Measurements from ENCODE around the gene LRBA. TPM values are rescaled to one million over a fixed set of nuclear protein-coding genes. Genes with fewer than 3 reads are reported as not detected.

Gene LRBA
- total RNA-seq, 4 donors from 2014 or later: 8.5 to 18.0 (median 11.9) TPM

- TF ChIP-seq, protein P1, sequence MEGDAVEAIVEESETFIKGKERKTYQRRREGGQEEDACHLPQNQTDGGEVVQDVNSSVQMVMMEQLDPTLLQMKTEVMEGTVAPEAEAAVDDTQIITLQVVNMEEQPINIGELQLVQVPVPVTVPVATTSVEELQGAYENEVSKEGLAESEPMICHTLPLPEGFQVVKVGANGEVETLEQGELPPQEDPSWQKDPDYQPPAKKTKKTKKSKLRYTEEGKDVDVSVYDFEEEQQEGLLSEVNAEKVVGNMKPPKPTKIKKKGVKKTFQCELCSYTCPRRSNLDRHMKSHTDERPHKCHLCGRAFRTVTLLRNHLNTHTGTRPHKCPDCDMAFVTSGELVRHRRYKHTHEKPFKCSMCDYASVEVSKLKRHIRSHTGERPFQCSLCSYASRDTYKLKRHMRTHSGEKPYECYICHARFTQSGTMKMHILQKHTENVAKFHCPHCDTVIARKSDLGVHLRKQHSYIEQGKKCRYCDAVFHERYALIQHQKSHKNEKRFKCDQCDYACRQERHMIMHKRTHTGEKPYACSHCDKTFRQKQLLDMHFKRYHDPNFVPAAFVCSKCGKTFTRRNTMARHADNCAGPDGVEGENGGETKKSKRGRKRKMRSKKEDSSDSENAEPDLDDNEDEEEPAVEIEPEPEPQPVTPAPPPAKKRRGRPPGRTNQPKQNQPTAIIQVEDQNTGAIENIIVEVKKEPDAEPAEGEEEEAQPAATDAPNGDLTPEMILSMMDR (IDR thresholded peaks at IDR 0.05 in 4 of 5, conservative IDR thresholded peaks at IDR 0.05 in 1 of 5): no peak
- TF ChIP-seq POLR2A (IDR thresholded peaks at IDR 0.05): no peak
- H3K4me1 ChIP-seq: no peaks in the 10 kb centered on the region
- no peak for ATAC-seq
- H3K4me3 ChIP-seq: no peak overlapping the region
- no peak overlapping the region for H3K27ac ChIP-seq
- intact Hi-C loops (cut with DNase I; ENCODE audit: low total_unique reads): no loop called here
- in situ Hi-C loops (cut with MboI; ENCODE audit: low sequenced_read_pairs in 4 of 4): no loop called here
- no peaks in the 10 kb centered on the region for H3K27me3 ChIP-seq
- no peaks in the 10 kb centered on the region for H3K9me3 ChIP-seq
- H3K36me3 ChIP-seq: no peaks in the 10 kb centered on the region
- DNase-seq: no peak
Measured at GRCh38 chr4:150817804-150818528, 197.1 kb downstream of the LRBA start.

- no peaks in the 10 kb centered on the region for H3K36me3 ChIP-seq
- no peaks in the 10 kb centered on the region for H3K4me1 ChIP-seq
- H3K27ac ChIP-seq: no peak overlapping the region
- H3K9me3 ChIP-seq: no peaks in the 10 kb centered on the region
- DNase-seq (no peak), ATAC-seq (no peak)
- in situ Hi-C loops (cut with MboI; ENCODE audit: low sequenced_read_pairs in 4 of 4): no loop called here
- intact Hi-C loops (cut with DNase I; ENCODE audit: low total_unique reads): no loop called here
- H3K27me3 ChIP-seq: no peaks in the 10 kb centered on the region
- H3K4me3 ChIP-seq: no peak overlapping the region
- TF ChIP-seq, protein P1 (IDR thresholded peaks at IDR 0.05 in 4 of 5, conservative IDR thresholded peaks at IDR 0.05 in 1 of 5): no peak
- no peak for TF ChIP-seq POLR2A (IDR thresholded peaks at IDR 0.05)
Measured at GRCh38 chr4:150817017-150817416, 198.1 kb downstream of the LRBA start.

GRCh38 chr4:150816491-150816890 is 198.6 kb downstream of the LRBA start:
- intact Hi-C loops (cut with DNase I; ENCODE audit: low total_unique reads) (no loop called here), in situ Hi-C loops (cut with MboI; ENCODE audit: low sequenced_read_pairs in 4 of 4) (no loop called here)

DNA sequence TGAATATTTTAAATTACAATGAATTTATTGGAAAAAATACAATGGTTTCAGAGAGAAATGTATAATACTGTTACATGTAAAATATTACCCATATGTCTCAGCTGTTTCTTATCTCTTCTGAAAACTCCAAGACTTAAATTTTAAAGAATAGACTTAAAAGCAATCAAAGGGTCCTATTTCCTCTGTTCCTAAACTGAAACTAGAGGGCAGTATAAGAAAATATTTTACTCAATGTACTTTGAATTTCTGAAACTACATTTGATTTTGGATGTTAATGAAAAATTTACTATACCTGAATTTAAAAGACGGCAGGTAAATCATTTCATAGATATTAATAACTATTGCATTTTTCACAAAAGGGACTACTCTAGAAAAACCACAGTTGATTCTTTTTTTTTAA is 200.2 kb downstream of the LRBA start:
- TF ChIP-seq, protein P1 (IDR thresholded peaks at IDR 0.05 in 4 of 5, conservative IDR thresholded peaks at IDR 0.05 in 1 of 5): no peak
- TF ChIP-seq POLR2A (IDR thresholded peaks at IDR 0.05): no peak
- H3K4me1 ChIP-seq: no peaks in the 10 kb centered on the region
- DNase-seq (no peak), ATAC-seq (no peak)
- intact Hi-C loops (cut with DNase I; ENCODE audit: low total_unique reads) (no loop called here), in situ Hi-C loops (cut with MboI; ENCODE audit: low sequenced_read_pairs in 4 of 4) (no loop called here)
- H3K9me3 ChIP-seq: no peaks in the 10 kb centered on the region
- no peak overlapping the region for H3K4me3 ChIP-seq
- no peak overlapping the region for H3K27ac ChIP-seq
- no peaks in the 10 kb centered on the region for H3K36me3 ChIP-seq
- H3K27me3 ChIP-seq: no peaks in the 10 kb centered on the region

More at GRCh38 chr4:150816491-150816890, 198.6 kb downstream of the LRBA start:
- no peak for TF ChIP-seq POLR2A (IDR thresholded peaks at IDR 0.05)
- TF ChIP-seq, protein P1 (IDR thresholded peaks at IDR 0.05 in 4 of 5, conservative IDR thresholded peaks at IDR 0.05 in 1 of 5): no peak
- Histone ChIP-seq H3K36me3 (no peaks in the 10 kb centered on the region), H3K27me3 (no peaks in the 10 kb centered on the region), H3K4me3 (no peak overlapping the region), H3K9me3 (no peaks in the 10 kb centered on the region), H3K27ac (no peak overlapping the region), H3K4me1 (no peaks in the 10 kb centered on the region)
- DNase-seq (no peak), ATAC-seq (no peak)

Data from gastrocnemius medialis (tissue), 4 donors.